Measurements from ENCODE around the gene ABCB9. TPM values are rescaled to one million over a fixed set of nuclear protein-coding genes. Genes with fewer than 3 reads are reported as not detected.

Gene ABCB9
- total and polyA plus RNA-seq, 2 of the 8 experiments (the other 6 are each of a cell fraction or from before 2014, with no cell fraction given) = 3.8 to 8.0 TPM

GRCh38 chr12:122988036-122988435 lies 21.8 kb upstream of the ABCB9 start (continued):
- TF ChIP-seq TAF7 (optimal IDR thresholded peaks at IDR 0.05; ENCODE audit: borderline replicate concordance, low read depth, low read length) = no peak
- no peak for TF ChIP-seq ASH2L (IDR thresholded peaks at IDR 0.05; ENCODE audit: low read length)

All from H1 (cell line).